NCI-H69 (cell line): Measurements from ENCODE around the gene ANKRD10.
"Not testable (repeated sequence)": the region's sequence is repeated elsewhere in the genome, so short reads cannot be mapped to it uniquely, and the experiment has no call there.

Experiments used
- DNase-seq: peaks from one replicate; lab custom pipeline; 2025; lab: John Stamatoyannopoulos, UW

The ANKRD10 gene

DNA sequence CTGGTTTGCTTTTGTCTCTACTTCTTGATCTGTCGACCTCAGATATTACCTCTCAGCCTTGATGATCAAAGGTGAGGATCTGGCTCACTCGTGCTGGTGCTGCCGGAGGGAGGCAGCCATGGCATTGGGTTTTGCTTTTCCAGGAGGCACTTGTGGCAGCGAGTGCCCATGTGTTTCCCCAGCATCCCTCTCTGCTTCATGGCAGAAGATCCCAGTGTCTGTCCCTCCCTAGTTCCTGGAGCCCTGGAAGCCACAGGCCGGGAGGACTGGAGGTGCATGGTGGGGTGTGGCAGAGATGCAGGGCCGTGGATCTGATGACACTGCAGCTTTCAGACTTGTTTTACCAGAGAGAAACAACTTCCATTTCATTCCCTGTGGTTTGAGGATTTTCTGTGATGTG lies 47.5 kb downstream of the ANKRD10 start:
- DNase-seq: no peak

DNA sequence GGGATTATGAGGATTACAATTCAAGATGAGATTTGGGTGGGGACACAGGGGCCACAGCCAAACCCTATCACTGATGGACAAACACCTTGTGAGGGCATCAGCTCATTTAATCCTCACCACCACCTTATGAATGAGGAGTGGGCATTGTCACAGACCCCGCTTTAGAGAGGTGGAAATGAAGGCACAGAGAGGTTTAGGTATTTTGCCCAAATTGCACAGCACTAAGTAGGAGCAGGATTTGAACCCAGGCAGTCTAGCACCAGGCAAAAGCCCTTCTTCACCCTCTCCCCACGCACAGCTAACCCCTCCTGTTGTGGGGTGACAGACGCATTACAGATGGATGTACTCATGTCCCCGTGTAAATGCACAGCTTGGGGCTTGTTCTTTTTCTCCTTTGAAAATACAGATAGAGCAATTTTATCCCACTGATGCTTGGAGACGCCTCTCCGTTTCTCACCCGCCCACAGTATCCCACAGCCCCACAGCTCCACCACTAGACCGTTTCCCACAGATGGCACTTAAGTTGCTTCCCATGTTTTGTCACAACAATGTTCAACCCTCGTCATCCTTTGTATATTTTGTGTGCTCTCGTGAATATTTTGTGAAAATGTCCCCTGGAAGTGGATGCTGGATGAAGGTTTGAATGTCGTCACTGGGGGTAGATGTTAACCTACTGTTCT lies 48.2 kb downstream of the ANKRD10 start:
- no peak for DNase-seq

DNA sequence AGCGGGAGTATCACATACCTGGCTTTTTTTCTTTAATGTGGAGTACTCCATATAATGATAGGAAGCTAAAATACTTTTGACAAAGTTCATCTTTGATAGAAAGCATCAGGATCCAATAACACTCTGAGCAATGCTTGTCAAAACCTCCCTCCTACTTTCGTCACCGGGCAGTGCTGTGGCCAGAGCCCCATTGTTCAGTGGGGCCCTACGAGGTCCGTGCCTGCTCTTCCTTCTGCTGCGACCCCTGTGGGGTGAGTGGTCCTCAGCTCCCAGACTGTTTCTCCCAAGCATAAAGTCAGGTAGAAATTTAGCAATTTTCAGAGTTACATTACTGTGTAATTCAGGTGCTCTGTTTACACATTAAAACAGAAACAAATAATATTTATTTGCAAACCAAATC lies 51.2 kb downstream of the ANKRD10 start:
- no peak for DNase-seq

DNA sequence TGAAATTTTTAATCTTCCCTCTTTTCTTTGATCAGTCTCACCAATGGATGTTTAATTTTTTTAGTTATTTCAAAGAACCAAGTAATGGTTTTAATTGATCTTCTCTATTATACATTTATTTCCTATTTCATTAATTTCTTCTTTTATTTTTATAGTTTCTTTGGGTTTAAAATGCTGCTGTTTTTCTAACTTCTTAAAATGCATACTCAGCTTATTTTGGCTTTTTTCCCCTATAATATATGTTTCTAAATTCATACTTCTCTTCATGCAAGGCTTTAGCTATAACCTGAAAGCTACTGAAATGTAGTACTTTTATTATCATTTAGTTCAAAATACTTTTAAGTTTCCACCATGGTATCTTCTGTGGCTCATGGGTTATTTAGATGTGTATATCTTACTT lies 53.9 kb downstream of the ANKRD10 start:
- DNase-seq: no peak

DNA sequence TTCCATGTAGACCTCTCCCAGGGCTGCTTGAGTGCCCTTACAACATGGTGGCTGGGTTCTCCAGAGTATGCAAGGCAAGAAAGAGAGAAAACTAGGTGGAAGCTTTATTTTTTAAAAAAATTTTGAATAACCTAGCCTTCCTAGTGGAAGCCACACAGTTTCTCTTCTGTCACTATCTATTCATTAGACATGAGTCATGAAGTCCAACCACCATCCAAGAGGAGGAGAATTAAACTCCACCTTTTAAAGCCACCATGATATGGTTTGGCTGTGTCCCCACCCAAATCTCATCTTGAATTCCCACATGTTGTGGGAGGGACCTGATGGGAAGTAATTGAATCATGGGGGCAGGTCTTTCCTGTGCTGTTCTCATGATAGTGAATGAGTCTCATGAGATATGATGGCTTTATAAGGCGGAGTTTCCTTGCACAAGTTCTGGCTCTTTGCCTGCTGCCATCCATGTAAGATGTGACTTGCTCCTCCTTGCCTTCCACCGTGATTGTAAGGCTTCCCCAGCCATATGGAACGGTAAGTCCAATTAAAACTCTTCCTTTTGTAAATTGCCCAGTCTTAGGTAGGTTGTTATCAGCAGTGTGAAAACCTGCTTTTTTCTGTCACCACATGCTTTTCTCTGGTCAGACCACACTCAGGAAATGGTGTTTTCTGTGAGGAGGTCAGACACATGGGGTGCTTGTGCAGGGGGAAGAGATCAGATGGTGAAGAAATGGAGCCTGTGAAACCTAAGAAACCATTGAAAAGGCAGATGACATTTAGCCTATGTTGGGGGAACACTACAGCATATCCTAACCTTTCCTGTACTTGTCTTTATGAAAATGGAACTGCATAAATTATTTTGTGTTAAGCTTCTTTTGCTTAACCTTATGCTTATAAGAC lies 57.7 kb downstream of the ANKRD10 start:
- no peak for DNase-seq

DNA sequence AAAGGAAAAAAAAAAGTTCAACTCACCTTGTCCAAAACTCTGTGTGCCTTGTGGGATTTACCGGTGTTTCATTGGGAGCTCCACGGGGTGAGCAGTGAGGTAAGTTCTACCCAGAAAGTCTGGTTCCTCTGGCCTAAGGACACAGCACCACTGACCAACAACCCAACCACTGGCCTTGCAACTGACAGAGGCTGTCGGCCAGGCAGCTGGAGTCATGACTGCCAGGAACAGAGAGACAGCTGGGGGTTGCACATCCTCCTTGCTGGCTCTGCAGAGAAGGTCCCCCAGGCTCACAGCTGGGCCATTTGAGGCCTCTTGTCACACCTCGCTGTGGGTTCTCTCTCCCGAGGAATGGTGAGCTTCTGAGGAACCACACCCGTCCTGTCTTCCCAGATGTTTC lies 59.5 kb downstream of the ANKRD10 start:
- no peak for DNase-seq

DNA sequence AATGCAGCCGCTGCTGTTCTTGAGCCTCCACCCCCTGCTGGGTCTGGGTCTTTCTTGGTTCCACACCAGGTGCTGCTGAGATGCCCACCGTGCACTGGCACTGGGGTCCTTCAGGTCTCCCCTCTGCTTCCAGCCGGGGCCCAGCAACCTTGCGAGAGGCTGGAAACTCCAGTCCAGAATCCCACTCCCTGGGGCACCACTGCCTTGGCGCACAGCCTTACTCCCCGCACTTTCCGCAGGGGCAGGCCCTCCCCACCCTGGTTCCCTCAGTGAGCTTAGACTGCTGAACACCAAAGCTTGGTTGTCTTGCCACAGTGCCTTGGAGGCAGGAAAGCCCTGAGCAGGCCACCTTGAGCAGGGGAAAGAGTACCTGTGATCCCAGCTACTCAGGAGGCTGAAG lies 60.0 kb downstream of the ANKRD10 start:
- DNase-seq: no peak

DNA sequence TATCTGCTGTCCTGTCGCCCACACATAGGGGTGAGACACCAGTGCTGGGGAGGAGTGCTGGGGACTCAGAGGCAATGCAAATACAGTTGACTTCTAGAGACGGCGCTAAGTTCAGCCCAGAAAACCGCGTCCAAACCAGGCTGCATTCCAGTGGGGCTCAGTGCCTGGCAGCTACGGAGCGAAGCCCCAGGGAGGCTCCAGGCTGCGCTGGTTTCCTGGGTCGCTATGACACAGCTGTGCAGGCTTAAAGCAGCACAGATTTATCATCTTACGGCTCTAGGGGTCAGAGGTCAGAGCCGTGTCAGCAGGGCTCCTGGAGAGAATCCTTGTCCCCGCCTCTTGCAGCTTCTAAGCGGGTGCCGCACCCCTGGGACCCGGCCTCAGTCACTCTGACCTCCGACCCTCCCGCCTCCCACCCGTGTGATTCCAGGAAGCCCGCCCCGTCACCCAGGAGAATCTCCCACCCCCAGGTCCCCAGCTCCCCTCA lies 61.6 kb downstream of the ANKRD10 start:
- no peak for DNase-seq

DNA sequence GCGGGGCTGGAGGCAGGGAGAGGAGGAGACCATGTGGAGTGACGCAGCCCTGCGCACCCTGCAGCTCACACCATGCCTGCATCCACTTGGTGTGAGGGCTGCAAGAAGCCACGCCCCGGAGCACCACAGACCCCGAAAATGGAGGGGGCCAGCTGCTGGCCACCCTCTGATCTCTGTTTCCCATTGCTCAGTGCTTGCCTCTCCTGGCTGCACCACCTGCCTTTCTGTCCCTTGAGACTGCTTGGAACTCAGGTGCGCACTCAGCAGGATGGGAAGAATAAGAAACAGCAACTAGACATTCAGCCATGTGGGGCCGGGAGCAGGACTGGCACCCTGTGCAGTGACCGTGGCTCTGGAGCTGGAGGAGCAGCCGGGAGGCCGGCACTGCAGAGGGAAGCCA lies 64.0 kb downstream of the ANKRD10 start:
- peak; percentile 67 for DNase-seq

DNA sequence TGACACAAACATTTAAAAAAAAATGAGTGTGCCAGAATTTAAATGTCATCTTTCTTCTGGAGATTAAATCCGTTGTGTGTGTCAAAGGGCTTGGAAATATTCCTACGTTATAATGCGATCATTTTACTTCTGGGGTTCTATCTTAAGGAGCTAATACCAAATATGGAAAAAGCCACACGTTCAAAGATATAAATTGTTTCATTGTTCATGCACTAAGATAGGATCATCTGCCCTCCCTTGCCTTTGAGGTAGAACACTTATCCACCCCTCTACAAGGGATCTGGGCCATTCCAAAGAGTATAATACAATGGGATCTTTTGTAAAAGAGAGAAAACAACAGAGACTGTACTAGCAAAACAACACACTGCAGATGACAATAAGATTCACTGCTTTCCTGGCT lies 64.9 kb downstream of the ANKRD10 start:
- no peak for DNase-seq

DNA sequence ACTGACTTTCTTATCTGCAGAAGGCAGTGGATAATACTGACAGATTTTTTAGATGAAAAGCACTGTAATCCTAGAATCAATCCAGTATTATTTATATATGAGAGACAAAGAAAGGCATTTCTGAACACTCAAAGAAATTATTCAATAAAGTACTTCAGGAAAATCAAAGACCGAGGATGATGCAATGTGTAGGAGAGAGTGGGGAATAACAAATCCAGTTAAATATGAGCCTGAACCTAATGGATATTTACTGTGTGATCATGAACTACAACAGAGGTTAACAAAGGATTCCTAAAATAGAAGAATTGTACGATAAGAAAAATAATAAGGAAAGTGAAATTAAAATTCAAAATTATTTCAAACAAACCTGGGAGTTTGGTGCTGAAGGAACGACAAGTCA lies 69.3 kb downstream of the ANKRD10 start:
- no peak for DNase-seq

DNA sequence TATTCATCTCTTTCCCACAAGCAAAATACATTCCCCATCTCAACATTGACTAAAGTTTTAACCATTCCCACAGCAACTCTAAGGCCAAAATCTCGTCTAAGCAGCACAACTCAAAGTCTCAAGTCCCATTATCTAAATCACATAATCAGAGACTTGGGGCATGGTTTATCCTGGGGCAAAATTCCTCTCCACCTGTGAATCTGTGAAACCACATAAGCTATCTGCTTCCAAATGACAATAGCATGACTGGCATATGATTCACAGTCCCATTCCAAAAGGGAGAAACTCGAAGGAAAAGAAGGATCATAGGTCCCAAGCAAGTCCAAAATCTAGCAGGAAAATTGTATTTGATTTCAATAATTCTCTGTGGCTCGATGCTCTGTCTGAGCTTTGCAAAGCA lies 73.0 kb downstream of the ANKRD10 start:
- DNase-seq: no peak

DNA sequence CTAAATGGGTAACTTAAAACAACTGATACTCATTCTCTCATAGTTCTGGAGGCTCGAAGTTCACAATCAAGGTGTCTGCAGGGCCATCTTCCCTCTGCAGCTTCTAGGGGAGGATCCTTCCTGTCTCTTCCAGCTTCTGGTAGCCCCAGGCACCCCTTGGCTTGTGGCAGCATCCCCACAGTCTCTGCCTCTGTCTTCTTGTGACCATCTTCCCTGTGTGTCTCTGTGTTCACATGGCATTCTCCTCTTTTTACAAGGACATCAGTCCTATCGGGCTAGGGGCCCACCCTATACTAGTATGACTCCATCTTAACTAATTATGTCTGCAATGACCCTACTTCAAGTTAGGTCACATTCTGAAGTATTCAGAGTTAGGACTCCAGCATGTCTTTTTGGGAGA lies 73.5 kb downstream of the ANKRD10 start:
- no peak for DNase-seq

DNA sequence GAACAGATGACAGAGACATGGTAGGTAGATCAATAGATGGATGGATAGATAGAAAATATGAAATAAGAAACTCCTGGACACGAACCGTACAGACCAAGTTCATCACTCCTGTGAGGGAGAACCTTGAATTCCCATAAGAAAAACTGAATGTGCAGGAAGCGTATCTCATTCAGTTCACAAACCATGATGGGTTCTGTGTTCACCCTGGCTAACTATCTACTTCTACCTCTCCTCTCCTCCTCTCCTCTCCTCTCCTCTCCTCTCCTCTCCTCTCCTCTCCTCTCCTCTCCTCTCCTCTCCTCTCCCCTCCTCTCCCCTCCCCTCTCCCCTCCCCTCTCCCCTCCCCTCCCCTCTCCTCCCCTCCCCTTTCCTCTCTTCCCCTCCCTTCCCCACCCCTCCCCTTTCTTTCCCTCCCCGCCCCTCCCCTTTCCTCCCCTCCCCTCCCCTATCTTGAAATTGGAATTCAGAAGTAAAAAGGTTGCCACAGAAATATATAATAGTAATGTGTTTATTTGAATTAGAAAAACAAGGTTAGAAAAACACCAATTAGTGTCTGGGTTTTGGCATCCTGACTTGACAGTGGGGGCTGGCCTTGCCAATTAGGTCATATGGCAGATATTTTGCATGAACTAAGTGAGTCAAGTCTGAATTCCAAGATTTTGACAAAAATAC lies 75.9 kb downstream of the ANKRD10 start:
- DNase-seq: no peak

DNA sequence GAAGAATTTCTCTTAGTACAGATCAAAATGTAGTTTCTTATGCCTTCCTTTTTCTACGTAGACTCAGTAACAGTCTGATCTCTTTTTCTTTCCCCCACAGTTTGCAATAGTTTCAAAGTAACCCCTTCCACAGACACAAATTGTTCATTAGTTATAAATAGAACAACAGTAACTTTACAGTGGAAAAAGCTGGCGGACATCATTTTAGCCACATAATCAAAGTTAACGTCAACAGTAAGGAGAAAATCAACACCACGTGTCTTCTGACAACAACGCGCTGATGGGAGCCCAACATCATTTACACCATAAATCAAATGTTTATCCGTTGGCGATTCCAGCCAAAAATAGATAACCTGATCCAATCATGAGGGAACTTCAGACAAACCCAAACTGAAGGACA lies 76.8 kb downstream of the ANKRD10 start:
- no peak for DNase-seq

DNA sequence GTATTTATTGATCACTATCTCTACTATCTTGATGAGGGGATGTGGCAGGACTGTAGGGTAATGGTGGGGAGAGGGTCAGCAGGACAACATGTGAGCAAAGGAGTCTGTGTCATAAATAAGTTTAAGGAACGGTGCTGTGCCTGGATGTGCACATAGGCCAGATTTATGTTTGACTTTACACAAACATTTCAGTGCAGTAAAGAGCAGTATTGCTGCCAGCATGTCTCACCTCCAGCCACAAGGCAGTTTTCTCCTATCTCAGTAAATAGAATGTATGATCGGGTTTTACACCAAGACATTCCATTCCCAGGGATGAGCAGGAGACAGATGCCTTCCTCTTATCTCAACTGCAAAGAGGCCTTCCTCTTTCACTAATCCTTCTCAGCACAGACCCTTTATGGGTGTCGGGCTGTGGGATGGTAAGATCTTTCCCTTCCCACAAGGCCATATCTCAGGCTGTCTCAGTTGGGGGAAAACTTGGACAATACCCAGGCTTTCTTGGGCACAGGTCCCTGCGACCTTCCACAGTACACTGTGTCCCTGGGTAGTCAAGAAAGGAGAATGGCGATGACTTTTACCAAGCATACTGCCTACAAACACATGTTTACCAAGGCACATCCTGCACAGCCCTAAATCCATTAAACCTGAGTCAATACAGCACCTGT lies 77.3 kb downstream of the ANKRD10 start:
- not testable (repeated sequence) for DNase-seq

DNA sequence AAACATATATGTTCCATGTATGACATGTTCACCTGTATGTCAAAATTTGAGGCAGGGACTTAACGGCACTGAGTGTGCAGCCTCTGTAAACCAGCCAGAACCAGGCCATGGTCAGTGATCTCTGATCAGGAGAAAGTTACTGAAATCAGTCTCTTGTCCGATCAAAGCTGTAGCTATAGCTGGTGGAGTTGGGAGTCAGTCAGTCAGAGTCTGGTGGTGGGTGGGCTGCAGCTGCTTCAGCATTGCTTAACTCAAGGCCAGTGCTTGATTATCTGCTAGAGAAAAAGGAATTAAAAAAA lies 78.3 kb downstream of the ANKRD10 start:
- no peak for DNase-seq

DNA sequence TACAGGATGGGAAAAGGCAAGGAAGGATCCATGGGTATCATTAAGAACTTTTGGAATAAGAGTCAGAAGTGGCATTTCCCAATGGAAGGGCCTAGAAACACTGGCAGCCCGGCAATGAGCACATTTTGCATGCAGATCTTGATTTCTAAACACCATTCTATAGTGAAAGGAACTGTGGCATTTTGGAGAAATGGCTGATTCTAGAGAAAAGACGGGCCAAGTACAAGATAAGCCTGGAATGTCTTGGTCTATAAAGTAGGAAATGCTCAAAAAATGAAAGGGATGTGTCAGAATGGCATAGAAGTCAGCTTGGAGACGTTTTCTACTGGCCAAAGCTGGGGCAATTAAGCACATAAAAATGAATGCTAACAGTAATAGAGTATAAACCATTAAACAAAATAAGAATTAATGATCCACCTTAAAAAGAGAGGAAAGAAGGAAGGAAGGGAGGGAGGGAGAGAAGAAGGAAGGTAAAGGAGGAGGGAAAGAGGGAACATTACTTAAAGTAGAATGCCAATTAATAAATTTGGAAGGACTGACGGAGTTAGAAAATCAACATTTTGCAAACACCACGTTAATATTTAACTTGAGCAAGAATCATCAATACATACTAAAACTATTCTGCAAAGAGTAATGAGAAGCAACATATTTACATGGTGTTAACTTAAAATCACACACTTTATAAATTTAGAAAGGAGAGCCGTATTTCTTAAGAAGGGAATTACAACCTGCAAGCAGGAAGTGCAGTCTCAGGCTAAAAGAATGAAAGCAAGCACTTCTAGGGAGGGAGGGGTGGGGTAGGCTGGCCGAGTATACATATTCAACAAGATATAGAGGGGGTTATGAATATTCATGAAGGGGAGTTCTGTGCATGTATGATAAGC lies 78.9 kb downstream of the ANKRD10 start:
- no peak for DNase-seq

DNA sequence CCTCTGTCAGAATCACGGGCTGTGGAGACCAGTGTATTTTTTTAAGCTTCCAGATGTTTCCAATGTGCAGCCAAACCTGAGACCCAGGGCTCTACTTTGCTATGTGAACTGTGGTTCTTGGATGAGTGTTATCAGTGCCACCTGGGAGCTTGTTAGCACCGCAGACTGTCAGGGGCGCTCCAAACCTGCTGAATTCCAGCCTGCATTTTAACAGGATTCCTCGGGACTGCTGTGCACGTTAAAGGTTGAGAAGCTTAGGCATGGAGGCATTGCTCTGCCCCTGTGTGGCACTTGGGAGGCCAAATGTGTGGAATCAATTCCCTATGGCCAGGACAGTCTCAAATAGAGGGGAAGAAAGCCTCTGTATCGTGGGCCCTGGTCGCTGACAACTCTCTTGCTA lies 80.3 kb downstream of the ANKRD10 start:
- DNase-seq: no peak

DNA sequence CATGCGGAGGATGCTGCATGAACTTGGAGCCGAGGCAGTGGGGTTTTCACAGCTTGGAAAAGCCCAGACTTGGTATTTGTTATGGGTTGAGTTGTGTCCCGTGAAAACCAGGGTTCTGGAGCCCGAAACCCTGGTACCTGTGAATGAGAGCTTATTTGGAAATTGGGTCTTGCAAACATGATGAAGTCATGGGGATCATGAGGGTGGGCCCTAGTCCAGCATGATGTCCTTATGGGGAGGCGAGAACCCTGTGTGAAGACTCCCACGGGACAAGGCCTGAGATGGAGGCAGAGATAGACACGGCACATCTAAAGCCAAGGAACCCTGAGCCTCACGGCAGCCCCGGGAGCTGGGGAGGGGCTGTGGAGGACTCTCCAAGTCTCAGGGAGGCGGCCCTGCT lies 82.3 kb downstream of the ANKRD10 start:
- DNase-seq: no peak

DNA sequence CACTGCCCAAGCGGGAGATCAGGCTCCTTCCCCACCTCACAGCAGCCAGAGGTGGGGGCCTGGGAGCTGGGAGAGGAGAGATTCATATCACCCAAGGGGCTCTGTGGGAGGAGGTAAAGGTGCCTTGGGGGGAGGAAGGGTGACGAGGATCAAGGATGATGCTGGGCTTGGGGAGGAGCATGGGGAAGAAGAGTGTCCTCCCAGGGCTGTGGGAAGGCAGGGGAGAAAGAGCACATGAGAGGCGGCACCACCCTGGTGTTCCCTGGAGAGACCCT lies 82.7 kb downstream of the ANKRD10 start:
- DNase-seq: no peak
